Nephron (organoid): ENCODE data around the gene FAM124B.

ENCODE experiments used
- H3K27ac Mint-ChIP-seq, 3 experiments: 2 replicates each; pipeline ENCODE4 v1.8.0; 2020; ENCODE audit warnings: mixed read lengths in 3 of 3, mild to moderate bottlenecking in 2 of 3, moderate library complexity in 1 of 3
- H3K27me3 Mint-ChIP-seq: 2 replicates; pipeline ENCODE4 v1.8.0; 2021; ENCODE audit warnings: low read depth, mild to moderate bottlenecking, moderate library complexity, mixed read lengths
- H3K36me3 Mint-ChIP-seq: 2 replicates; pipeline ENCODE4 v1.8.0; 2020; ENCODE audit warnings: low read depth, mixed read lengths
- H3K4me1 Mint-ChIP-seq: 2 replicates; pipeline ENCODE4 v1.8.0; 2020; ENCODE audit warnings: mixed read lengths
- H3K4me3 Mint-ChIP-seq, 3 experiments: 2 replicates each; pipeline ENCODE4 v1.8.0; 2020; ENCODE audit warnings: mild to moderate bottlenecking in 3 of 3, mixed read lengths in 3 of 3, moderate library complexity in 2 of 3
- H3K9me3 Mint-ChIP-seq: 2 replicates; pipeline ENCODE4 v1.8.0; 2020; ENCODE audit warnings: mixed read lengths
- CTCF ChIP-seq, 3 experiments: fragments of 200-600 bp; sonication (generic); IDR thresholded peaks; one replicate each; pipeline ENCODE4 v1.5.0; 2021; ENCODE audit warnings: antibody characterized with exemption in 3 of 3; ENCODE audit not compliant: unreplicated experiment in 3 of 3

The FAM124B gene, protein sequence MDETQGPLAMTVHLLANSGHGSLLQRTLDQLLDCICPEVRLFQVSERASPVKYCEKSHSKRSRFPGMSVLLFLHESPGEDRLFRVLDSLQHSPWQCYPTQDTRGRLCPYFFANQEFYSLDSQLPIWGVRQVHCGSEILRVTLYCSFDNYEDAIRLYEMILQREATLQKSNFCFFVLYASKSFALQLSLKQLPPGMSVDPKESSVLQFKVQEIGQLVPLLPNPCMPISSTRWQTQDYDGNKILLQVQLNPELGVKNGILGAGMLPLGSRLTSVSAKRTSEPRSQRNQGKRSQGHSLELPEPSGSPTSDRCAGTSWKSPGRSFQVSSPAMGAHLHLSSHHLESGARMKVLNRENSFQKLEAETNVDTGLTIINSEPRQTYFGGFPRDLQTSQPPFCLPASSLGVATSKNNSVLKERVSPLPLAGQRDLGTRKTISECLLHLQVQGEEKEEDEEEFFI

GRCh38 chr2:224401641-224402342 lies at the start of gene FAM124B:
Gene FAM124B, minus strand, starts transcription at chr2:224402107. Its CDS starts 339 bp downstream, at chr2:224401768.
- H3K36me3 Mint-ChIP-seq: no peaks in the 10 kb centered on the region
- H3K27ac Mint-ChIP-seq: peak within 1 kb of the TSS in 2 of 3 experiments; percentile 60 to 73
- peaks cover 5% of the 10 kb centered on the region for H3K9me3 Mint-ChIP-seq
- no peak for TF ChIP-seq CTCF (IDR thresholded peaks at IDR 0.05; ENCODE audit: unreplicated experiment in 3 of 3)
- peaks cover 4% of the 10 kb centered on the region for H3K27me3 Mint-ChIP-seq
- H3K4me3 Mint-ChIP-seq: no peak within 1 kb of the TSS
- no peaks in the 10 kb centered on the region for H3K4me1 Mint-ChIP-seq

DNA sequence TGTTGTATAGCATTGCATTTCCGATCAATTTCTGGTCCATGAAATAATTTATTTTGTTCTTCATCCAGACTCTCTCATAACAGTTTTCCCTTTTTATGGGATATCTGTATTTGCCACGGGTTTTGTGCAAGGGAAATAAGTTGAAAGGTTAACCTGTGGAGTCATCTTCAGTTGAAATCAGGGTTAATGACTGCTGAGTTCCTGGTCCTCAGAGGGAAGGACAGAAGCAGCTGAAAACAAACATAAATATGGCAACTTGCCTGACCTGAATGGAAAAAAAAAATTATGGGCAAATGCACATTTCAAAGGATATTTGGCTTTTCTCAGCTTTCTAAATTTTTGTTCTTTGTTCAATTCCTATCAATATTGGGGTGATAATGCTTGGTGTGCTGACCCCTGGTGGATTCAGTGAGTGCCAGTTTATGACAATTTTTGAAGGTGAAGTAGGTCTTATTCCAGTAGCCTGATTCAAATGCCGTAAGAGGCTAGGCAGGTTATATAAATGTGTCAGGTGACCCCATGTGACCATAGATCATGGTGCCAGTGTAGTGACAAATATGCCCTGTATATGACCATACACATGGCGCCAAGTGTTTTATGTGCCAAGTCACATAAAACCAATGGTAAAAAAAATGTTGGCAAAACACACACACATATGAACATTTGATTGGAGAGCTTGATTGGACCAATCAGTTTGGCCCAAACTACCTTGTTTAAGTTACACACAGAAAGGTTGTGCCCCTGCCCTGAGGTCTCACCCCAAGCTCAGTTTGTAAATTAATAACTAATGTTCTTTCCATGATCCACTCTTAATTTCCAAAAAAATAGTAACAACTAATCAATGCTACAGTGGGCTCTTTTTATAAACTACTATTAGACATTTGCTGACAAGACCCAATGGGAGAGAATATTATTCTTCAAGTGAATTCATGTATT lies 47.6 kb upstream of the FAM124B start:
- Mint-ChIP-seq H3K4me3 (no peak overlapping the region), H3K27me3 (no peaks in the 10 kb centered on the region), H3K36me3 (no peaks in the 10 kb centered on the region), H3K4me1 (no peaks in the 10 kb centered on the region), H3K27ac (no peak overlapping the region), H3K9me3 (peaks cover 8% of the 10 kb centered on the region)
- TF ChIP-seq CTCF (IDR thresholded peaks at IDR 0.05; ENCODE audit: unreplicated experiment in 3 of 3): peak; percentile 47 to 53 (median 52)

- Mint-ChIP-seq H3K9me3 (peaks cover 2% of the 10 kb centered on the region), H3K4me3 (no peak overlapping the region), H3K27ac (no peak overlapping the region), H3K4me1 (no peaks in the 10 kb centered on the region), H3K36me3 (no peaks in the 10 kb centered on the region), H3K27me3 (no peaks in the 10 kb centered on the region)
- TF ChIP-seq CTCF (IDR thresholded peaks at IDR 0.05; ENCODE audit: unreplicated experiment in 3 of 3): no peak
Measured at GRCh38 chr2:224448236-224448635, 46.3 kb upstream of the FAM124B start.

DNA sequence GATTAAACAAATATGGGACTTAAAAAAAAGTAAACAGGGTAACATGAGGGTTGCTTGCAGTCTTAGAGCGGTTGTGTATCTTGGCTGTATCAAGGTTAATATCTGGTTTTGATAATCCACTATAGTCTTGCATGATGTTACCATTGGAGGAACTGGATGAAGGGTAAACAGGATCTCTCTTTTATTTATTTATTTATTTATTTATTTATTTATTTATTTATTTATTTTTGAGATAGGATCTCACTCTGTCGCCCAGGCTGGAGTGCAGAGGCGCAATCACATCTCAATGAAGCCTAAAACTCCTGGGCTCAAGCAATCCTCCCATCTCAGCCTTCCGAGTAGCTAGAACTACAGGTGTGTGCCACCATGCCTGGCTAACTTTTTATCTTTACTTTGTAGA lies 42.9 kb upstream of the FAM124B start:
- no peak overlapping the region for H3K4me3 Mint-ChIP-seq
- peaks cover 7% of the 10 kb centered on the region for H3K9me3 Mint-ChIP-seq
- H3K36me3 Mint-ChIP-seq: no peaks in the 10 kb centered on the region
- TF ChIP-seq CTCF (IDR thresholded peaks at IDR 0.05; ENCODE audit: unreplicated experiment in 3 of 3): no peak
- H3K27ac Mint-ChIP-seq: no peak overlapping the region
- no peaks in the 10 kb centered on the region for H3K27me3 Mint-ChIP-seq
- no peaks in the 10 kb centered on the region for H3K4me1 Mint-ChIP-seq

GRCh38 chr2:224444021-224444420 lies 42.1 kb upstream of the FAM124B start:
- peaks cover 7% of the 10 kb centered on the region for H3K9me3 Mint-ChIP-seq
- no peaks in the 10 kb centered on the region for H3K27me3 Mint-ChIP-seq

More at GRCh38 chr2:224444021-224444420, 42.1 kb upstream of the FAM124B start:
- Mint-ChIP-seq H3K36me3 (no peaks in the 10 kb centered on the region), H3K27ac (no peak overlapping the region), H3K4me1 (no peaks in the 10 kb centered on the region), H3K4me3 (no peak overlapping the region)
- TF ChIP-seq CTCF (IDR thresholded peaks at IDR 0.05; ENCODE audit: unreplicated experiment in 3 of 3): no peak
